Osteoblast (primary cell): Measurements from ENCODE around the gene KRTAP1-4. TPM values are rescaled to one million over a fixed set of nuclear protein-coding genes. Genes with fewer than 3 reads are reported as not detected.

ENCODE experiments used
- DNase-seq: peaks from one replicate; pipeline ENCODE4 v3.0.0; 2011; ENCODE audit warnings: low spot score, mixed read lengths; ENCODE audit not compliant: insufficient read length; ENCODE audit errors: missing footprints
- H2AFZ ChIP-seq: 2 replicates; pipeline ENCODE4 v1.6.0; 2011; ENCODE audit warnings: mild to moderate bottlenecking, low read length
- H3K27ac ChIP-seq: 2 replicates; pipeline ENCODE4 v1.5.1; 2011; ENCODE audit warnings: mild to moderate bottlenecking, low read depth, low read length, moderate library complexity
- H3K27me3 ChIP-seq: 2 replicates; pipeline ENCODE4 v1.6.0; 2012; ENCODE audit warnings: mild to moderate bottlenecking, control low read depth, inconsistent platforms, low read length, moderate library complexity; ENCODE audit not compliant: insufficient read depth
- H3K36me3 ChIP-seq: 2 replicates; pipeline ENCODE4 v1.5.1; 2011; ENCODE audit warnings: mild to moderate bottlenecking, low read length, control low read depth, moderate library complexity; ENCODE audit not compliant: insufficient read depth
- H3K4me1 ChIP-seq: 2 replicates; pipeline ENCODE4 v1.5.1; 2011; ENCODE audit warnings: mild to moderate bottlenecking, low read length, control low read depth, moderate library complexity; ENCODE audit not compliant: insufficient read depth
- H3K4me2 ChIP-seq: 2 replicates; pipeline ENCODE4 v1.6.0; 2011; ENCODE audit warnings: mild to moderate bottlenecking, low read length; ENCODE audit not compliant: insufficient read depth
- H3K4me3 ChIP-seq: fragments of 200-600 bp; sonication (generic); 3 replicates; pipeline ENCODE4 v1.5.1; 2012; ENCODE audit warnings: mild to moderate bottlenecking, low read length, inconsistent platforms; ENCODE audit not compliant: insufficient read depth
- H3K79me2 ChIP-seq: 2 replicates; pipeline ENCODE4 v1.6.0; 2012; ENCODE audit warnings: mild to moderate bottlenecking, low read length, control low read depth, inconsistent platforms; ENCODE audit not compliant: insufficient read depth
- H3K9me3 ChIP-seq: 2 replicates; pipeline ENCODE4 v1.5.1; 2011; ENCODE audit warnings: low read depth, low read length, control low read depth
- H4K20me1 ChIP-seq: 2 replicates; pipeline ENCODE4 v1.6.0; 2012; ENCODE audit warnings: mild to moderate bottlenecking, low read length, control low read depth; ENCODE audit not compliant: insufficient read depth
- total RNA-seq: library from RNA; depleted of rRNA; stranded (reverse); fragments of >200 nt; gene quantifications from 2 replicates; pipeline ENCODE4 v1.2.3, GENCODE V29; 2012
- TF ChIP-seq, protein P1 (sequence below): IDR thresholded peaks from 2 replicates; pipeline ENCODE4 v1.5.1; 2011; ENCODE audit warnings: mild to moderate bottlenecking, low read depth, low read length, moderate library complexity; ENCODE audit errors: extremely low read depth

Gene KRTAP1-4
- total RNA-seq, 1 donor = not detected

- no peak overlapping the region for H2AFZ ChIP-seq
- no peak for DNase-seq
Measured at GRCh38 chr17:40997361-40997760, 32.6 kb downstream of the KRTAP1-4 start.

GRCh38 chr17:40996829-40997228 is 33.2 kb downstream of the KRTAP1-4 start:
- H3K27me3 ChIP-seq = no peaks in the 10 kb centered on the region
- TF ChIP-seq, protein P1, sequence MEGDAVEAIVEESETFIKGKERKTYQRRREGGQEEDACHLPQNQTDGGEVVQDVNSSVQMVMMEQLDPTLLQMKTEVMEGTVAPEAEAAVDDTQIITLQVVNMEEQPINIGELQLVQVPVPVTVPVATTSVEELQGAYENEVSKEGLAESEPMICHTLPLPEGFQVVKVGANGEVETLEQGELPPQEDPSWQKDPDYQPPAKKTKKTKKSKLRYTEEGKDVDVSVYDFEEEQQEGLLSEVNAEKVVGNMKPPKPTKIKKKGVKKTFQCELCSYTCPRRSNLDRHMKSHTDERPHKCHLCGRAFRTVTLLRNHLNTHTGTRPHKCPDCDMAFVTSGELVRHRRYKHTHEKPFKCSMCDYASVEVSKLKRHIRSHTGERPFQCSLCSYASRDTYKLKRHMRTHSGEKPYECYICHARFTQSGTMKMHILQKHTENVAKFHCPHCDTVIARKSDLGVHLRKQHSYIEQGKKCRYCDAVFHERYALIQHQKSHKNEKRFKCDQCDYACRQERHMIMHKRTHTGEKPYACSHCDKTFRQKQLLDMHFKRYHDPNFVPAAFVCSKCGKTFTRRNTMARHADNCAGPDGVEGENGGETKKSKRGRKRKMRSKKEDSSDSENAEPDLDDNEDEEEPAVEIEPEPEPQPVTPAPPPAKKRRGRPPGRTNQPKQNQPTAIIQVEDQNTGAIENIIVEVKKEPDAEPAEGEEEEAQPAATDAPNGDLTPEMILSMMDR = no peak
- no peak overlapping the region for H2AFZ ChIP-seq
- no peaks in the 10 kb centered on the region for H3K79me2 ChIP-seq
- H4K20me1 ChIP-seq = no peaks in the 10 kb centered on the region
- no peak for DNase-seq
- no peak overlapping the region for H3K4me2 ChIP-seq
- no peaks in the 10 kb centered on the region for H3K36me3 ChIP-seq
- no peak overlapping the region for H3K27ac ChIP-seq
- no peaks in the 10 kb centered on the region for H3K4me1 ChIP-seq
- H3K9me3 ChIP-seq = no peaks in the 10 kb centered on the region
- no peak overlapping the region for H3K4me3 ChIP-seq

More at GRCh38 chr17:40997361-40997760, 32.6 kb downstream of the KRTAP1-4 start:
- Histone ChIP-seq H3K4me3 (no peak overlapping the region), H3K9me3 (no peaks in the 10 kb centered on the region), H3K36me3 (no peaks in the 10 kb centered on the region), H3K27me3 (no peaks in the 10 kb centered on the region), H3K27ac (no peak overlapping the region), H4K20me1 (no peaks in the 10 kb centered on the region), H3K4me1 (no peaks in the 10 kb centered on the region), H3K4me2 (no peak overlapping the region), H3K79me2 (no peaks in the 10 kb centered on the region)
- TF ChIP-seq, protein P1 = no peak

GRCh38 chr17:40995116-40995515 is 34.9 kb downstream of the KRTAP1-4 start:
- Histone ChIP-seq H3K27me3 (no peaks in the 10 kb centered on the region), H3K79me2 (no peaks in the 10 kb centered on the region), H3K36me3 (no peaks in the 10 kb centered on the region), H3K4me3 (no peak overlapping the region), H3K4me1 (no peaks in the 10 kb centered on the region), H3K4me2 (no peak overlapping the region), H3K27ac (no peak overlapping the region), H4K20me1 (no peaks in the 10 kb centered on the region), H3K9me3 (no peaks in the 10 kb centered on the region), H2AFZ (no peak overlapping the region)
- DNase-seq = no peak
- TF ChIP-seq, protein P1 = no peak

- Histone ChIP-seq H3K36me3 (no peaks in the 10 kb centered on the region), H3K4me3 (no peak within 1 kb of the TSS), H3K27ac (no peak within 1 kb of the TSS), H2AFZ (no peak within 1 kb of the TSS), H3K4me2 (no peak within 1 kb of the TSS), H3K27me3 (no peaks in the 10 kb centered on the region), H4K20me1 (no peaks in the 10 kb centered on the region), H3K9me3 (no peaks in the 10 kb centered on the region), H3K79me2 (no peaks in the 10 kb centered on the region), H3K4me1 (no peaks in the 10 kb centered on the region)
- TF ChIP-seq, protein P1 = no peak
- DNase-seq = no peak
Measured at GRCh38 chr17:40993839-40994238, 36.2 kb downstream of the KRTAP1-4 start, which contains the start of gene KRTAP3-3. Gene KRTAP3-3 (minus strand): TSS chr17:40994164. CDS start chr17:40994097, 67 bp downstream.
